Activated T-helper 2 cell treated with anti-CD3 and anti-CD28 coated beads, Interferon-gamma antibody, Interleukin-2, Interleukin-4, amounts not matched to agents 10 μg/mL and 5 μg/mL and 100 μg/mL, durations not matched to agents 14 hours and 24 hours and 36 hours (primary cell): ENCODE results near the gene MAST4. TPM values are rescaled to one million over a fixed set of nuclear protein-coding genes. Genes with fewer than 3 reads are reported as not detected.
"Not testable (repeated sequence)": the region's sequence is repeated elsewhere in the genome, so short reads cannot be mapped to it uniquely, and the experiment has no call there.

Experiments used
- DNase-seq: peaks from one replicate; pipeline ENCODE4 v3.0.0; 2021; ENCODE audit warnings: low spot score
- H3K27ac Mint-ChIP-seq: one replicate; pipeline ENCODE4 v1.8.0; 2021; ENCODE audit warnings: mixed read lengths
- H3K27me3 Mint-ChIP-seq: one replicate; pipeline ENCODE4 v1.8.0; 2021; ENCODE audit warnings: low read depth, mixed read lengths
- H3K36me3 Mint-ChIP-seq: one replicate; pipeline ENCODE4 v1.8.0; 2021; ENCODE audit warnings: low read depth, mixed read lengths
- H3K4me1 Mint-ChIP-seq: one replicate; pipeline ENCODE4 v1.8.0; 2021; ENCODE audit warnings: low read depth, mixed read lengths
- H3K4me3 Mint-ChIP-seq: one replicate; pipeline ENCODE4 v1.8.0; 2021; ENCODE audit warnings: low read depth, mild to moderate bottlenecking, moderate library complexity, mixed read lengths
- H3K9me3 Mint-ChIP-seq: one replicate; pipeline ENCODE4 v1.8.0; 2021; ENCODE audit warnings: mixed read lengths
- intact Hi-C: fragments of 100-400 bp; cut with micrococcal nuclease; formaldehyde crosslinking; loops from one replicate; pipeline ENCODE4 v1.15.1; 2023
- total RNA-seq: library from RNA; stranded (reverse); gene quantifications from 2 replicates; pipeline ENCODE4 v1.2.3, GENCODE V29; 2022

Gene MAST4
- total RNA-seq, 1 donor from 2014 or later, result 6.1 TPM

GRCh38 chr5:66820630-66821207, 224.5 kb downstream of the MAST4 start:
- no peak for DNase-seq
- Mint-ChIP-seq H3K4me1 (peaks cover 29% of the 10 kb centered on the region), H3K27ac (no peak overlapping the region), H3K36me3 (no peaks in the 10 kb centered on the region), H3K27me3 (peaks cover 17% of the 10 kb centered on the region), H3K4me3 (no peak overlapping the region), H3K9me3 (peaks cover 7% of the 10 kb centered on the region)
- intact Hi-C loops, result loop anchor here (10.0 kb wide), 1 partner anchor 676 kb away; the partner anchor contains the start of gene SREK1

- Mint-ChIP-seq H3K4me3 (peak overlapping the region; percentile 15), H3K36me3 (no peaks in the 10 kb centered on the region), H3K9me3 (peaks cover 7% of the 10 kb centered on the region), H3K27ac (peak overlapping the region; percentile 83), H3K4me1 (peaks cover 29% of the 10 kb centered on the region), H3K27me3 (peaks cover 11% of the 10 kb centered on the region)
- DNase-seq, result no peak
- intact Hi-C loops, result loop anchor here (1.0 to 10.0 kb wide), 3 partner anchors 18 to 677 kb away; partner anchors contain the start of gene SREK1
Measured at GRCh38 chr5:66821688-66822429, 225.7 kb downstream of the MAST4 start.

DNA sequence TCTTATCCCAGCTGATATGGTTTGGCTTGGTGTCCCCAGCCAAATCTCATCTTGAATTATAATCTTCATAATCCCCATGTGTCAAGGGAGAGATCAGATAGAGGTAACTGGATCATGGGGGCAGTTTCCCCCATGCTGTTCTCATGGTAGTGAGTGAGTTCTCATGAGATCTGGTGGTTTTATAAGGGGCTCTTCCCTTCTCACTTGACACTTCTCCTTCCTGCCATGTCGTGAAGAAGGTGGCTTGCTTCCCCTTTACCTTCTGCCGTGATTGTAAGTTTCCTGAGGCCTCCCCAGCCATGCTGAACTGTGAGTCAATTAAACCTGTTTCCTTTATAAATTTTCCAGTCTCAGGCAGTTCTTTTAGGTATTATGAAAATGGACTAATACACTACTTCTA, 226.7 kb downstream of the MAST4 start:
- H3K36me3 Mint-ChIP-seq, H3K9me3 Mint-ChIP-seq, DNase-seq, H3K4me3 Mint-ChIP-seq: not testable (repeated sequence)
- Mint-ChIP-seq H3K27ac (peak overlapping the region; percentile 83), H3K4me1 (peaks cover 34% of the 10 kb centered on the region), H3K27me3 (peaks cover 12% of the 10 kb centered on the region)
- intact Hi-C loops, result loop anchor here (1.0 to 10.0 kb wide), 3 partner anchors 17 to 678 kb away; partner anchors contain the start of gene SREK1

DNA sequence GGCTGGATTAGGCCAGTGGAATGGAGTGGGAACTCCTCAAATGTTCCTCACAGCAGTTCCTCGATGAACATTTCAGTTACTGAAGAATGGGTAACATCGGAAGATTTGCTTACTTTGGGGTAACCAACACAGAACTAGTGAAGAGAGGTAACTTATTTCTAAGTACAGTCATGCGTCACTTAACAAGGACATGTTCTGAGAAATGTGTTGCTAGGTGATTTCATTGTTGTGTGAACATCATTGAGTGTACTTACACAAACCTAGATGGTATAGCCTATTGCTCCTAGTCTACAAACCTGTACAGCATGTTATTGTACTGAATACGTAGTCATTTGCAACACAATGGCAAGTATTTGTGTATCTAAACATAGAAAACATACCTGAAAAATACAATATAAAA, 228.3 kb downstream of the MAST4 start:
- Mint-ChIP-seq H3K9me3 (peaks cover 7% of the 10 kb centered on the region), H3K4me1 (peaks cover 46% of the 10 kb centered on the region), H3K27me3 (peaks cover 6% of the 10 kb centered on the region), H3K27ac (peak overlapping the region; percentile 18), H3K36me3 (no peaks in the 10 kb centered on the region), H3K4me3 (no peak overlapping the region)
- no peak for DNase-seq
- intact Hi-C loops, result loop anchor here (10.0 kb wide), 1 partner anchor 680 kb away; the partner anchor contains the start of gene SREK1

DNA sequence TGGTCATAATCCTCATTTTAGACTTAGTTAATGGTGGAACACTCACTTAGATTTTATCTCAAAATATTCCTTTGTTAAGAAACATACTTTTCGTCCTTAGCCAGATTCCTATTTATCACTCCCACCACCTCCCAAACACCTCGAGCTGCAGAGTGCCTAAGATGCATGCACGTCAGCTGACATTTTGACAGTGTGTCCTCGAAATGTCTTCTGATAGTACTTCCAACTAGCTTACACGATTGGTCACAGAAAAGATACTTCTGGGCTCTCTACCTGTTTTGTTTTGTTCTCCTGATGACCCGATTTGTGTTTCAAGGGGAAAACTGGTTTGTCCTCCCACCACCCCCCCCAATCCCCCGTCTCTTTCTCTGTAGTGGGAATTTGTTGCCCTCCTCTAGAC, 230.1 kb downstream of the MAST4 start:
- H3K27ac Mint-ChIP-seq, result no peak overlapping the region
- DNase-seq, result no peak
- H3K27me3 Mint-ChIP-seq, result peaks cover 11% of the 10 kb centered on the region
- no peak overlapping the region for H3K4me3 Mint-ChIP-seq
- peaks cover 57% of the 10 kb centered on the region for H3K4me1 Mint-ChIP-seq
- peaks cover 7% of the 10 kb centered on the region for H3K9me3 Mint-ChIP-seq
- intact Hi-C loops, result loop anchor here (5.0 to 10.0 kb wide), 4 partner anchors 36 to 681 kb away; partner anchors contain the start of gene SREK1
- H3K36me3 Mint-ChIP-seq, result no peaks in the 10 kb centered on the region

GRCh38 chr5:66826696-66827095, 230.5 kb downstream of the MAST4 start:
- Mint-ChIP-seq H3K4me1 (peaks cover 53% of the 10 kb centered on the region), H3K27ac (no peak overlapping the region), H3K9me3 (peaks cover 7% of the 10 kb centered on the region), H3K36me3 (no peaks in the 10 kb centered on the region), H3K4me3 (no peak overlapping the region), H3K27me3 (peaks cover 11% of the 10 kb centered on the region)
- DNase-seq, result no peak
- intact Hi-C loops, result loop anchor here (5.0 to 10.0 kb wide), 4 partner anchors 36 to 682 kb away; partner anchors contain the start of gene SREK1

DNA sequence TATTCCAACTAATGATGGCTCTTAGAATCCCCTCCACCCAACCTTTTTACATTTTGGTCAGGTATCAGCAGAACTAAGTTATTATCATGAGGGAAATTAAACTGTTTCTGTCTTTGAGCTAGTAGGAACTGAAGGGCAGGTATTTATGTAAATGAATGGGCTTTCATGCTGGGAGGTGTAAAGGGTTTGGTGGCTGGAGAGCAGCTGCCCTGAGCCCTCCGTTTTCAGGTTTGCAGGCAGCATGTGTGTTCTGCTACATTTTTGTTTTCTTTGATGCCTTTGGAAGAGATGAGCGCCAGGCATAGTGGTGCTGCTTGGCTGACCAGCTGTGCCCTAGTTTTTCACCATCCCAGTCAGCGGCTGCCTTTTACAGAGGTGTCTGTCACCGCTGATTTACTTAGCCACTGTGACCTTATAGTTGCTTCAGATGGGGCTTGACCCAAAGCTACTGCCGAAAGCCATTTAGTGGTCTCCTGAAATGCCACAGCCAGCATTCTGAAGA, 231.9 kb downstream of the MAST4 start:
- peaks cover 40% of the 10 kb centered on the region for H3K4me1 Mint-ChIP-seq
- intact Hi-C loops, result loop anchor here (1.0 to 10.0 kb wide), 7 partner anchors 12 to 683 kb away; partner anchors contain the start of gene SREK1
- peak overlapping the region; percentile 88 for H3K4me3 Mint-ChIP-seq
- H3K36me3 Mint-ChIP-seq, result no peaks in the 10 kb centered on the region
- no peak for DNase-seq
- peaks cover 1% of the 10 kb centered on the region for H3K9me3 Mint-ChIP-seq
- peaks cover 12% of the 10 kb centered on the region for H3K27me3 Mint-ChIP-seq
- peak overlapping the region; percentile 86 for H3K27ac Mint-ChIP-seq

GRCh38 chr5:66828548-66829357, 232.6 kb downstream of the MAST4 start:
- peaks cover 13% of the 10 kb centered on the region for H3K27me3 Mint-ChIP-seq
- H3K9me3 Mint-ChIP-seq, result no peaks in the 10 kb centered on the region
- intact Hi-C loops, result loop anchor here (1.0 to 10.0 kb wide), 7 partner anchors 12 to 684 kb away; partner anchors contain the start of gene SREK1
- no peaks in the 10 kb centered on the region for H3K36me3 Mint-ChIP-seq
- DNase-seq, result peak; percentile 61
- peak overlapping the region; percentile 88 for H3K4me3 Mint-ChIP-seq
- peaks cover 41% of the 10 kb centered on the region for H3K4me1 Mint-ChIP-seq
- H3K27ac Mint-ChIP-seq, result peak overlapping the region; percentile 86

DNA sequence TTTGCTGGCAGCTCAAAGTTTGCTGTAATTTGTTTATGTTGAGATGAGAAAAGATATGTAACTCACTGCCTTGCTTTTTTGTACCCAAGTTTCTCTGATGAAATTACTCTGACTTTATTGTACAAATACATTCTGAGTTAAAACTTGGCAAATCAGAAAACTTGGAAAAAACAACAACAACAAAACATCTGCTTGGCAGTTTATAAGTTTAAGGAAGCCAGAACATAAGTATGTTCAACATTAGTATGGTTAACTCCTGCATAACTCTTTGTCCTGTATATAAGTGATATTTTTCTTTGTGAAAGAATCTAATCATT, 233.1 kb downstream of the MAST4 start:
- no peak for DNase-seq
- intact Hi-C loops, result loop anchor here (5.0 to 10.0 kb wide), 4 partner anchors 33 to 685 kb away; partner anchors contain the start of gene SREK1
- H3K27ac Mint-ChIP-seq, result peak overlapping the region; percentile 86
- H3K4me1 Mint-ChIP-seq, result peaks cover 35% of the 10 kb centered on the region
- H3K27me3 Mint-ChIP-seq, result peaks cover 13% of the 10 kb centered on the region
- no peaks in the 10 kb centered on the region for H3K36me3 Mint-ChIP-seq
- H3K9me3 Mint-ChIP-seq, result no peaks in the 10 kb centered on the region
- H3K4me3 Mint-ChIP-seq, result peak overlapping the region; percentile 88

DNA sequence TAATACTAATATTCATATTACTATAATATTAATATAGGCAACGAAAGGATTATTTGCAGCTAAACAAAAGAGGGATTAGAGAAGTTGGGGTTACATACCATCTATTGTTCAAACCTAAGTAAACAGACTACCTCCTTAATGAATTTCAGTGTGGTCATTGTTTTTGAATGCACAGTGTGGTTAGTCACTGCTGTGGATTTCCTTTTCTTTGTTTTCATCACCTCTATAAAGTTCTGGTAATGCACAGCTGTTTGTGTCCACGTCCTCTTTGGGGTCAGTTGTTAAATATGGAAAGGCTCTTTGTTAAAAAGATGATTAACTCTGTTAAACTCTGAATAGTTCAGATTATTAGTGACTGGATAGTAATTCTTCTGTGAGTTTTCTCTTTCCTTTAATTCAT, 233.6 kb downstream of the MAST4 start:
- intact Hi-C loops, result loop anchor here (5.0 to 10.0 kb wide), 4 partner anchors 32 to 685 kb away; partner anchors contain the start of gene SREK1
- H3K9me3 Mint-ChIP-seq, result no peaks in the 10 kb centered on the region
- peak overlapping the region; percentile 59 for H3K4me3 Mint-ChIP-seq
- H3K36me3 Mint-ChIP-seq, result no peaks in the 10 kb centered on the region
- peaks cover 35% of the 10 kb centered on the region for H3K4me1 Mint-ChIP-seq
- H3K27me3 Mint-ChIP-seq, result peaks cover 13% of the 10 kb centered on the region
- H3K27ac Mint-ChIP-seq, result peak overlapping the region; percentile 8
- no peak for DNase-seq

DNA sequence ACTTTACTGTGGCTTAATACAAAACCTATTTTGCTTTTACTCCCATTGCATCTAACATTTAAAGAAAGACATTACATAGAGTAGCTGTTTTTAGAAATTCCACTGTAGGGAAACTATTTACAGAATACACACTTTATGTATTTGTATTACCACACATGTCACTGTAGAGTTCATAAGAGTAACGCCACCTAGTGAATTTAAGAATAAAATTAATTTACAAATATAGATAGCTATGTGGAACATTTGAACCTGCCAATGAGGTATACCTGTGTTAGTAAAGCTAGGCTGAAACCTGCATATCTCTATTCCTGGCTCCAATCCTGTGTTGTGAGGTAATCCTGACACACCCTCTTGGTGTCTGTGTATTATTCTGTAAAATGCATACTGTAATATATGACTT, 234.4 kb downstream of the MAST4 start:
- intact Hi-C loops, result no loop called here
- H3K4me3 Mint-ChIP-seq, result peak overlapping the region; percentile 5
- H3K4me1 Mint-ChIP-seq, result peaks cover 35% of the 10 kb centered on the region
- peaks cover 13% of the 10 kb centered on the region for H3K27me3 Mint-ChIP-seq
- H3K36me3 Mint-ChIP-seq, result no peaks in the 10 kb centered on the region
- H3K9me3 Mint-ChIP-seq, result no peaks in the 10 kb centered on the region
- H3K27ac Mint-ChIP-seq, result no peak overlapping the region
- no peak for DNase-seq

DNA sequence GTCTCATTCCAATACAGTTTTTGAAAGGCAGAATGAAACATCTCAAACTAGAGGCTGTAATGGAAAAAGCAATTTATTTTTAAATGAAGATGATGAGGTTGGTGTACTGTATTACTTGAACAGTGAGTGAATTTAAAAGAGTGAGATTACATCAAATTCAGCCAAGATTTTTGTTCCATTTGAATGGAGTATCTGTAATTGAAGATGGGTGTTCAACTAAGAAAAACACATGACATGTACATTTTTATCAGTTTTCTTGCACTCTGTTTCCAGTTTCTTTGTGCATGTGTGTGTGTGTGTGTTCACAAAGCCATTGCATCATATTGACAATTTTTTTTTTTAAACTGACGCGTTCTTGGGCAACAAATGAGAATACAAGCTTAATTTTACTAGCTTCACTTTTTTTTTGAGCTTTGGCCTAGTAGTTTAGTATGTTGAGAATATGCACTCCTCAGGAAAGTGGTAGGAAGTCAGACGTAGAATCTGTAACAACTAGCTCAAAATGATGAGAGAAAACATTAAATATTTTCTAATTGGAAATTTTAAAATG, 243.5 kb downstream of the MAST4 start:
- H3K9me3 Mint-ChIP-seq, result peaks cover 5% of the 10 kb centered on the region
- H3K36me3 Mint-ChIP-seq, result peaks cover 10% of the 10 kb centered on the region
- no peak overlapping the region for H3K4me3 Mint-ChIP-seq
- H3K27ac Mint-ChIP-seq, result peak overlapping the region; percentile 26
- no peaks in the 10 kb centered on the region for H3K27me3 Mint-ChIP-seq
- no peak for DNase-seq
- intact Hi-C loops, result loop anchor here (1.0 to 5.0 kb wide), 5 partner anchors 11 to 1593 kb away; no protein-coding TSS in a partner anchor
- peaks cover 57% of the 10 kb centered on the region for H3K4me1 Mint-ChIP-seq
